ENCODE data around the gene LDHAL6A.

DNA sequence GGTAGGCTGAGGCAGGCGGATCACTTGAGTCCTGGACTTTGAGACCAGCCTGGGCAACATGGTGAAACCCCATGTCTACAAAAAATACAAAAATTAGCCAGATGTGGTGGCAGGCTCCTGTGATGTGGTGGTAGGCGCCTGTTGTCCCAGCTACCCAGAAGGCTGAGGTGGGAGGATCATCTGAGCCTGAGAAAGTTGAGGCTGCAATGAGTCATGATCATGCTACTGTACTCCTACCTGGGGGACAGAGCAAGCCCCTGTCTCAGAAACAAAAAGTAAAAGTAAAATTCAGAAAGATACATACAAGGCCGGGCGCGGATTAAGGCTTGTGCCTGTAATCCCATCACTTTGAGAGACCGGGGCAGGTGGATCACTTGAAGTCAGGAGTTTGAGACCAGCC is 6.3 kb downstream of the LDHAL6A start:
- TF ChIP-seq, protein P1, sequence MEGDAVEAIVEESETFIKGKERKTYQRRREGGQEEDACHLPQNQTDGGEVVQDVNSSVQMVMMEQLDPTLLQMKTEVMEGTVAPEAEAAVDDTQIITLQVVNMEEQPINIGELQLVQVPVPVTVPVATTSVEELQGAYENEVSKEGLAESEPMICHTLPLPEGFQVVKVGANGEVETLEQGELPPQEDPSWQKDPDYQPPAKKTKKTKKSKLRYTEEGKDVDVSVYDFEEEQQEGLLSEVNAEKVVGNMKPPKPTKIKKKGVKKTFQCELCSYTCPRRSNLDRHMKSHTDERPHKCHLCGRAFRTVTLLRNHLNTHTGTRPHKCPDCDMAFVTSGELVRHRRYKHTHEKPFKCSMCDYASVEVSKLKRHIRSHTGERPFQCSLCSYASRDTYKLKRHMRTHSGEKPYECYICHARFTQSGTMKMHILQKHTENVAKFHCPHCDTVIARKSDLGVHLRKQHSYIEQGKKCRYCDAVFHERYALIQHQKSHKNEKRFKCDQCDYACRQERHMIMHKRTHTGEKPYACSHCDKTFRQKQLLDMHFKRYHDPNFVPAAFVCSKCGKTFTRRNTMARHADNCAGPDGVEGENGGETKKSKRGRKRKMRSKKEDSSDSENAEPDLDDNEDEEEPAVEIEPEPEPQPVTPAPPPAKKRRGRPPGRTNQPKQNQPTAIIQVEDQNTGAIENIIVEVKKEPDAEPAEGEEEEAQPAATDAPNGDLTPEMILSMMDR (IDR thresholded peaks at IDR 0.05) = no peak
- no peak for TF ChIP-seq POLR2AphosphoS5 (IDR thresholded peaks at IDR 0.05)
- TF ChIP-seq POLR2A (IDR thresholded peaks at IDR 0.05) = no peak

Data from sigmoid colon (tissue), 4 donors.